ENCODE measurements around the gene SULT2B1.

GRCh38 chr19:48627201-48627864 lies 75.4 kb downstream of the SULT2B1 start:
- TF ChIP-seq CTCF (conservative IDR thresholded peaks at IDR 0.05) (no peak), EZH2 (IDR thresholded peaks at IDR 0.05; ENCODE audit: low read depth) (no peak)
